PFSK-1 (cell line): ENCODE data around the gene RBPJL. TPM values are rescaled to one million over a fixed set of nuclear protein-coding genes. Genes with fewer than 3 reads are reported as not detected.

ENCODE experiments used
- FOXP2 ChIP-seq: optimal IDR thresholded peaks from 2 replicates; pipeline ENCODE3; 2011; ENCODE audit warnings: borderline replicate concordance, control low read depth, inconsistent platforms; ENCODE audit not compliant: insufficient read depth; ENCODE audit errors: extremely low read length, extremely low read depth
- POLR2AphosphoS5 ChIP-seq: IDR thresholded peaks from 2 replicates; pipeline ENCODE4 v1.6.1; 2012; ENCODE audit warnings: low read depth, mild to moderate bottlenecking, control low read depth, low read length, moderate library complexity
- SIN3A ChIP-seq: IDR thresholded peaks from 2 replicates; pipeline ENCODE4 v1.6.1; 2012; ENCODE audit warnings: mild to moderate bottlenecking, low read length, moderate library complexity, borderline replicate concordance; ENCODE audit not compliant: insufficient read depth
- TAF1 ChIP-seq: IDR thresholded peaks from 2 replicates; pipeline ENCODE4 v1.6.1; 2012; ENCODE audit warnings: low read length, control low read depth, borderline replicate concordance; ENCODE audit not compliant: insufficient read depth
- polyA plus RNA-seq: library from polyadenylated mRNA; unstranded; fragments of >200 nt; gene quantifications from one replicate; pipeline ENCODE4 v1.2.1, GENCODE V29; 2012; ENCODE audit warnings: low read depth, missing spikeins; ENCODE audit not compliant: insufficient read length
- TF ChIP-seq, protein P1 (sequence below), 2 experiments: IDR thresholded peaks; 2 replicates each; pipeline versions ENCODE4 v1.6.1 to v1.8.0; 2011 to 2012; ENCODE audit warnings: low read depth in 2 of 2, low read length in 2 of 2, control low read depth in 1 of 2, inconsistent platforms in 1 of 2, mild to moderate bottlenecking in 1 of 2, moderate library complexity in 1 of 2; ENCODE audit not compliant: insufficient read depth in 1 of 2

Gene RBPJL, protein sequence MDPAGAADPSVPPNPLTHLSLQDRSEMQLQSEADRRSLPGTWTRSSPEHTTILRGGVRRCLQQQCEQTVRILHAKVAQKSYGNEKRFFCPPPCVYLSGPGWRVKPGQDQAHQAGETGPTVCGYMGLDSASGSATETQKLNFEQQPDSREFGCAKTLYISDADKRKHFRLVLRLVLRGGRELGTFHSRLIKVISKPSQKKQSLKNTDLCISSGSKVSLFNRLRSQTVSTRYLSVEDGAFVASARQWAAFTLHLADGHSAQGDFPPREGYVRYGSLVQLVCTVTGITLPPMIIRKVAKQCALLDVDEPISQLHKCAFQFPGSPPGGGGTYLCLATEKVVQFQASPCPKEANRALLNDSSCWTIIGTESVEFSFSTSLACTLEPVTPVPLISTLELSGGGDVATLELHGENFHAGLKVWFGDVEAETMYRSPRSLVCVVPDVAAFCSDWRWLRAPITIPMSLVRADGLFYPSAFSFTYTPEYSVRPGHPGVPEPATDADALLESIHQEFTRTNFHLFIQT
- not detected for polyA plus RNA-seq

GRCh38 chr20:45306431-45306982, at the start of gene RBPJL:
TSS of gene RBPJL (plus strand) at chr20:45306840. CDS start at chr20:45306923, 83 bp downstream.
- TF ChIP-seq POLR2AphosphoS5 (no peak), FOXP2 (no peak), SIN3A (no peak), TAF1 (no peak)
- TF ChIP-seq, protein P1, sequence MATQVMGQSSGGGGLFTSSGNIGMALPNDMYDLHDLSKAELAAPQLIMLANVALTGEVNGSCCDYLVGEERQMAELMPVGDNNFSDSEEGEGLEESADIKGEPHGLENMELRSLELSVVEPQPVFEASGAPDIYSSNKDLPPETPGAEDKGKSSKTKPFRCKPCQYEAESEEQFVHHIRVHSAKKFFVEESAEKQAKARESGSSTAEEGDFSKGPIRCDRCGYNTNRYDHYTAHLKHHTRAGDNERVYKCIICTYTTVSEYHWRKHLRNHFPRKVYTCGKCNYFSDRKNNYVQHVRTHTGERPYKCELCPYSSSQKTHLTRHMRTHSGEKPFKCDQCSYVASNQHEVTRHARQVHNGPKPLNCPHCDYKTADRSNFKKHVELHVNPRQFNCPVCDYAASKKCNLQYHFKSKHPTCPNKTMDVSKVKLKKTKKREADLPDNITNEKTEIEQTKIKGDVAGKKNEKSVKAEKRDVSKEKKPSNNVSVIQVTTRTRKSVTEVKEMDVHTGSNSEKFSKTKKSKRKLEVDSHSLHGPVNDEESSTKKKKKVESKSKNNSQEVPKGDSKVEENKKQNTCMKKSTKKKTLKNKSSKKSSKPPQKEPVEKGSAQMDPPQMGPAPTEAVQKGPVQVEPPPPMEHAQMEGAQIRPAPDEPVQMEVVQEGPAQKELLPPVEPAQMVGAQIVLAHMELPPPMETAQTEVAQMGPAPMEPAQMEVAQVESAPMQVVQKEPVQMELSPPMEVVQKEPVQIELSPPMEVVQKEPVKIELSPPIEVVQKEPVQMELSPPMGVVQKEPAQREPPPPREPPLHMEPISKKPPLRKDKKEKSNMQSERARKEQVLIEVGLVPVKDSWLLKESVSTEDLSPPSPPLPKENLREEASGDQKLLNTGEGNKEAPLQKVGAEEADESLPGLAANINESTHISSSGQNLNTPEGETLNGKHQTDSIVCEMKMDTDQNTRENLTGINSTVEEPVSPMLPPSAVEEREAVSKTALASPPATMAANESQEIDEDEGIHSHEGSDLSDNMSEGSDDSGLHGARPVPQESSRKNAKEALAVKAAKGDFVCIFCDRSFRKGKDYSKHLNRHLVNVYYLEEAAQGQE (IDR thresholded peaks at IDR 0.05; ENCODE audit: insufficient read depth in 1 of 2, low read depth in 2 of 2, low read length in 2 of 2) = no peak

DNA sequence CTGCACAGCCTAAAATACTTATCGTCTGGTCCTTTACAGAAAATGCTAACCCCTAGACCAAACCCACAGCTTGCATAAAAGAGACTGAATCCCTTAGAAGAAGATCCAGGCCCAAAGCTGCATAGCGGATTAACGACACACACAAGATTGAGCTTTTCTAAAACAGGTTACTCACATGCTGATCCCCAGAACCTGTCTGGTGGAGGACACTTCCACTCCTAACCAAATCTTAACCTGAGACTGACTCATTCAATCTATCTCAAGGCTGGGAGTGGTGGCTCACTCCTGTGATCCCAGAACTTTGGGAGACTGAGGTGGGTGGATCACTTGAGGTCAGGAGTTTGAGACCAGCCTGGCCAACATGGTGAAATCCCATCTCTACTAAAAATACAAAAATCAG, 49.5 kb upstream of the RBPJL start:
- TF ChIP-seq POLR2AphosphoS5 (no peak), SIN3A (no peak), FOXP2 (no peak), TAF1 (no peak)
- TF ChIP-seq, protein P1 (IDR thresholded peaks at IDR 0.05; ENCODE audit: insufficient read depth in 1 of 2, low read depth in 2 of 2, low read length in 2 of 2) = no peak

DNA sequence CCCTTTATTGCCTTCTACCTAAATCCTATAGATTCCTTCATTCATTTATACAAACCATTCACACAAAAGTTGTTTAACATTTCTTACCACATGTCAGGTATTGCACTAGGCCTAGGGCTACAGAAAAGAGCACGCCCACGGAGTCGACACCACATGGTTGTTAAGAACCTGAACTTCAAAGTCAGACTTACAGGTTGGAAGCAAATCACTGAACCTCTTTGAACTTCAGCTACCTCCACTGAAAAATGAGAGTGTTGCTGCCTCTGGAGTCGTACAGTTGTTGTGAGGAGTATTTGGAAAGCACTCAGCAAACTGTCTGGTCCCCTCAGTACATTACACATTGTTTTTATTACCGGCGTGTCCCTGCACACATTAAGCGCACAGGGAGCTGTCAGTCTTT, 48.9 kb upstream of the RBPJL start:
- no peak for TF ChIP-seq FOXP2
- TF ChIP-seq, protein P1 (IDR thresholded peaks at IDR 0.05; ENCODE audit: insufficient read depth in 1 of 2, low read depth in 2 of 2, low read length in 2 of 2) = no peak
- no peak for TF ChIP-seq POLR2AphosphoS5
- TF ChIP-seq SIN3A = no peak
- TF ChIP-seq TAF1 = no peak

DNA sequence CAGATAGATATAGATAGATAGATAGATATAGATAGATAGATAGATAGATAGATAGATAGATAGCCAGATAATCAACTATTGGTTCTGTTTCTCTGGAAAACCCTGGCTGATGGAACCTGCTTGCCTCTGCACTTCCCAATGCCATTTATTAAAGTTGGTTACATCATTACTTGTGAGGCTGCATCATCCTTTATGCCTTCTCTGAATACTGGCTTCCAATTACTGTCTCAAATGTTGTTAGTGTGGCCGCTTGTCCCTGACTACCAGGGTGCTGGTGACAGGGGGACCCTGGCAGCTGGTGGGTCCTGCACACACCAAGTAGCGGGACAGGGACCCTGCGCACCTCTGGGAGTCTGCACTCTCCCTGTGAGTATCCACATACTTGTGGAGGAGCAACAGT, 48.4 kb upstream of the RBPJL start:
- TF ChIP-seq, protein P1 (IDR thresholded peaks at IDR 0.05; ENCODE audit: insufficient read depth in 1 of 2, low read depth in 2 of 2, low read length in 2 of 2) = no peak
- no peak for TF ChIP-seq SIN3A
- TF ChIP-seq FOXP2 = no peak
- no peak for TF ChIP-seq POLR2AphosphoS5
- no peak for TF ChIP-seq TAF1
